ENCODE data around the gene ABCA1.

ABCA1 gene

DNA sequence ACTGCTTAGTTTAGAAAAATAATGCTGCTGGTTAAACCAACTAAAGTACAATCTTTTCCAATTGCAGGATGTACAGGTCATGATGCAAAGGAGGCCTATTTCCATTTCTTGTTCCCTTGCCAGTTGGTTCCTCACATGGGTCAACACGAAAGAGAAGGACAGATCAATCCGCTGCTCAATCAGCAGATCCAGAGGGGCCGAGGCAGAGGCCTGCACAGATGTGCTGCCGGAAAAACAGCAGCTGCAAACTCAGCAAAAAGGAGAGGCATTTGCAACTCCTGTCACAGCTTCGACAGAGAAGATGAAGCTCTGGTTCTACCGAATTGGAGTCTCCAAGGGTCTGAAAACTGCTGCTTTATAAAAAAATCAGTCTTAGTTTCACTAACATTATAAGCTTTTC lies 94.3 kb downstream of the ABCA1 start:
- DNase-seq, result no peak

DNA sequence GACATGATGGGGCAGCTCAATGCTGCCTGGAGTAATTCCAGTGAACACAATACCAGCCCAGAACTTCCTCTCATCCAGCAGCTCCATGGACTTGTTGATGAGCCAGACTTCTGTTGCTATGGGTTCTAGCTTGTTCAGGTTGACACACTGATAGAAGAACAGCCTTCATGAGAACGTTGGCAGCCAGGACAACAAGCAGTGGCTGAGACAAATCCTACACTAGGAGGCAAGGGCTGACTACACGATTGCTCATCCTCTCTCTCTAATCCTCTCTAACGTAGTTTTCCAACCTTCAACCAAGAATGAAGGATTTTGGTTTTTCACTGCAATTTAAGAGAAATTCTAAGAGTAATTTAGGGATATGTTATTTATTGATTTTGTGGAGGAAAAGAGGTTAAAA lies 96.3 kb downstream of the ABCA1 start:
- no peak for DNase-seq

DNA sequence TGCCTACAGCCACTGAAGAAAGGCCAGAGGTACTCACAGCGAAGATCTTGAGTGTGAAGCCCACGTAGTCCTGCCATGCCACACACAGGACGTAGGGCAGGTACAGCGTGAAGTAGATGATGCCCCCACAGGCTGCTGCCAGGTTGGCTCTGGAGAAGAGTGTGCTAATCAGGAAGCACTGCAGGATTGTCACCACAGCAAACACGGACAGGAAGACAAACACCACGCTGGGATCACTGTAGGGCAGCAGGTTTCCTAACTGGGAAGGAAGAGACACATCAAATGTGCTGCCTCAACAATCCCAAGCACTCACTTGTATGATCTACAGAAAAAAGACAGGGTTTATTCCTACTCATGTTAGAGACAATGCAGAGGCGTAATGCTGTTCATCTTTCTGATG lies 101.0 kb downstream of the ABCA1 start:
- DNase-seq, result no peak

DNA sequence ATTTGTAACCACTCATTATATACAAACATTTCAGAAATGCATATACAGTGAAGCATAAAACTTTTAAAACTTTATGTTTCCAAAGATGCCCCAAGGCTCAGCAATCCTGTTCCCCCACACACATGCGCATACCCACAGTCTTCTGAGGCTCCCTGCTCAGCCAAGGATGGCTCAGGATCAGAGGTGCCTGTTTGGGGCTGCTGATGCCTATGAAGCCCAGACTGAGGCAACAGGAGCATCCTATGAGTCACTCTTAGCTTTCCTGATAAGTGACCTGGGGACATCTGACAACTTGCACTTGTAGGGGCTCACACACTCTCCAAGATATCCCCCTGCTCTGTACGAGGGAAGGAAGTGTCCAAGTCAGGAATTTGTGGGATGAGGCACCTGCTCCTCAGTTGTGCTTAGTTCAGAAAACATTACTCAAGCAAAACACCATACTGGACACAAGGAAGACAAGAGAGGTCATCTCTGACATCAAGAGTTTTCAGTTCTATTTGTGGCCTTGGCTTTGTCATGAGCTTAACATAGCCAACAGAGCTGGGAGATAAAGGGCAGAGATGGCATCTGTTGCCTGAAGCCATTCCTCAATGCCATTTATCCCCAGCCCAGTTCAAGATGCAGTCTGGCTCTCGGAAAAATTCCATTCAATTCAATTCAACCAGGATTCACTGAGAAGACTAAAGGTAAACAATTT lies 101.7 kb downstream of the ABCA1 start:
- no peak for DNase-seq

DNA sequence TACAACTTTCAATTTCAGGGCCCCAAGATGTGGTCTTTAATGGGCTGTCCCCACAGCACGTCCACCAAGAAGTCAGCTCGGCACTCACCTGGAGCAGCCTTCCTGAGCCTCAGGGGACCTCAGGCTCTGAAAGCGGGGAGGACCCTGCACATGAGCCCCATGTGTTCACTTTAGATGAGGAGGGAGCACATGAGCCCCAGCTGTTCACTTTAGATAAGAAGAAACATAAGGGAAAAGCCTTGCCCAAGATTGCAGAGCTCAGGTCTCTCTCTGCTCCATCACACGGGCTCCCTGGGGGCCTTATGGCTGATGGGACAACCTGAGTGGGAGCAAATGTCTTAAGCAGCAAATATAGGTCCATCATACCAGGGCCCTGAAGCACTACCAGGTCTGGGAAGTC lies 107.6 kb downstream of the ABCA1 start:
- DNase-seq, result no peak

DNA sequence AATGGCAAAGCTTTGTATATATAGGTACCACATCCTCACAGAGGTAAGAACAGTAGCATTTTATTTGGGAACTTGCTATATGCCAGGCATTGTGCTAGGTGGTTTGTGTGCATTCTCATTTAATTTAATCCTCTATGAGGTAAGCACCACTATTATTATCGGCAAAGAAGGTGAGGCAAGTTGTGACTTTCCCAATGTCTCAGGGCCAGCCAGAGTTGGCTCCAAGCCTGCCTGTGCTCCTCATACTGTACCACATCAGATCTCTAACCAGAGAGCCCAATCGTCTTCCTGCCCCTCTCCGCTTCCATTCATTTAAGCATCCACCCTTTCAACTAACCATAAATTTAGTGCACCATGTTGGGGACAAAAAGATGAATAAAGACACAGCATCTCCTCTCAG lies 108.9 kb downstream of the ABCA1 start:
- no peak for DNase-seq

DNA sequence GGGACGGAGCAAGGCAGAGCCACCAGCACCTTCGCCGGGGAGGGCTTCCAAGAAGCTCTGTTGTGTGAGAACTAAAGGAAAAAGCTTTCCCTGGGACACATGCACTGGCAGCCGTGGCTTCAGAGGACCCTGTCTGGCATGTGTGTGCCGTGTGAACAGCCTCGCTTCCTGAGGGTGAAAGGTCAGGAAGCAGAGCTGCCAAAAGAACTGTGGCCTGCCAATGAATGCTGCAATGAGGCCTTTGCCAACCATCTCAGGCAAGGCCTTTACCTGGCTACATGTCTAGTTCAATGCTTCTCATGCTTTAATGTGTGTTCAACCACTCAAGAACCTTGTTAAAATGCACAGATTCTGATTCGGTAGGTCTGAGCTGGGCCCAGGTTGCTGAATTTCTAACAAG lies 110.5 kb downstream of the ABCA1 start:
- no peak for DNase-seq

DNA sequence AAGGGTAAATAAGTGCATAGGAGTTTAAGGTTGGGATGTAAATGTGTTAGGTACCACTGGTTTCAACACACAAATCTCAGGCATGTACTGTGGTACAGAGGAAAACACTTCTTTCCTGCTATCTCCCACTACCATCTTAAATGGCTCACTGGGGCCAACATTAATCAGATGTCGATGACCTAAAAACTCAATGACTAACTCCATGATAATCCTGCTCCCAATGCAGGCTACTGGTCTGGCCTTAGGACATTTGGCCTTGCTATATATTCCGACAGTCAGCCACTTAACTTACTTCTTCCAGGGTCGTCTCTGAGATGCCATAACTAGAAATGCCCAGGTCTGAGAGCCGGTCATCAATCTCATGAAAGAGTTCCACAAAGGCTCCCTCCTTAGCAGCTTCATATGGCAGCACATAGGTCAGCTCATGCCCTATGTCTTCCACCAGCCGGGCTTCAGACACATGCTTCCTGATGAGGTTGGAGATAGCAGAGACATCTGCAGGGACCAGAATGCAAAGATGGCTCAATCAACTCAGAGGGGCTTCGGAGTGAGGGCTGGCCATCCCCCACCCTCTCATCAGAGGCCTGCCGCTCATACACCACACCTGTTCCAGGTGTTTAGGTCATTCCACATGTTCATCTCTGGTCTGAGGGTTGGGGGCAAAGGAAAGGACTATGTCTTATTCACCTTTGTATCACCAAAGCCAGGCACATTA lies 111.9 kb downstream of the ABCA1 start:
- no peak for DNase-seq

DNA sequence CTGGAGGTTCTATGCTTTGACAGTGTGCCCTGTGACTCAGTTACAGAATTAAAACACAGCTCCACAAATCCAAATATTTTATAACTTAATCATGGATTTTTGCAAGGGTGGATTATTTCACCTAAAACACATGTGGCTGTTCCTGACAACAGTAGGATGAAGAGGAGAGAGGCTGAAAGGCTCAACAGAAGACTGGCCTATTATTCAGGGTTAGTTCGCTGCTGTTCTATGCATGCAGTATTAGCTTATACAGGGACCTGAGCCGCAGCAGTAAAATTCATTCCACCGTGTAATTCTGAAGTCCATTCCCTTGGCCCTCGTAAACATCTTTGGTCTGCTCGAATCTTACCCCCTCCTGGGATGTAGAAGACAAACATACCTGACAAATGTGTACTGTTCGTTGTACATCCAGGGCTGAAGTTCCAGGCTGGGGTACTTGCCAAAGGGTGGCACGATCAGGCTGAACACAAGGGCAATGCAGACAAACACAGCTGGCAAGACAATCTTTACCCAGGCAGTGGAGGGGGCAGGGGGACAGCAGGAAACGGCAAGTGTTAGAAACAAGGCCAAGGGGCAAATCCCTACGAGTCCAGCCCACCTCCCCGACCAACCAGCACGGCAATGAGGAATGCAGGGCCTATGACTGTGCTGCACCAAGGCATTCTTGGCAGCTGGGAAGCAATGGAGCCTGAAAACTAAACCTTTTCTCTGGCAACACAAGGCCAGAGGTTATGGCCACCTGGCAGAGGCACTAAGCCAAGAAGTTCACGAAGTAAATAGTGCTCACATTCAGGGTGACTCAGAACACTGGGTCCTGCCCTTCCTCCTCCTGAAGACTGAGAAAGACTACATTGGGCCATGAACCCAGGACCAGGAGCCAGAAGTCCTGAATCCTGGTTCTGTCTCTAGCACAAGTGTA lies 117.3 kb downstream of the ABCA1 start:
- no peak for DNase-seq

DNA sequence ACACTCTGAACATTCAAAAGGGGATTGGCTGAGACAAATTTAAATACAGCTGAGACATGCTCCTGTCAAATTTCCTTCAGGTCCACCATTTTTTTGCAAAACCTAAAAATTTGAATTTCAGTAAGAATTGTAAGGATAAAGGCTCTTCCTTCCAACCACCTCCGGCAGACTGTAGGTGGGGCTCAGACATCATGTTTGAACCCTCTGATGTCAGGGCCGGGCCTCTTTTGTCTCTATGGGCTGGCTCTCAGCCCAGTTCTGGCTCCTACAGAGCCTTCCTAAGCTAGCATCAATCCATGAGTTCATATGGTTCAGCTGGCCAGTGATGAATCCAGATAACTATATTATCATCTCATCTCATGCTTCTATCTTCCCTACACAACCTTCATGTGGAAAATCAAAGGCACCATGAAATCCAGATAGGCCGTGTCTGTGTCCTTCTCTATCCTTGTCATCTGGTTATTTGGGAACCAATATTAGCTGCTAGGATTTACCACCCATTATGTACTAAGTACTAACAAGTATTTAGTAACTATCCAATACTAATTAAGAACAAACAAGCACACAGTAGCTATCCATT lies 119.8 kb downstream of the ABCA1 start:
- DNase-seq, result no peak

DNA sequence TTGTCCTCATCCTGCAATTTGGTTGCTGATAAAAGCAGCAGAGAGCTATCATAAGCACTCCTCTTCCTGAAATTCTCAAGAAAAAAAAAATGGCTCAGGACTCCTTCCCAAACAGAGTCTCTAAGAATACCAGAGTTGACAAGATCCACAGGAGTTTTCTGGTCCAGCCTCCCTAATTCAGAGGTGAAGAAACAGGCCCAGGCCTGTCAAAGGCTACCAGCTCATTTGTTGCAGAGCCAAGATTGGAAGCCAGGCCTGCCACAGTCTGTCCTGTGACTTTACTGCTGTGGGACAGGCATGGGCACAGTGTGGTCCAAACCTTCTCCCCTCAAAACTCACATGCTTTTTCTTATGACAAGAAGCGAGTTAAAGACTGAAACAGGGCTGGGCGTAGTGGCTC lies 122.5 kb downstream of the ABCA1 start:
- no peak for DNase-seq

DNA sequence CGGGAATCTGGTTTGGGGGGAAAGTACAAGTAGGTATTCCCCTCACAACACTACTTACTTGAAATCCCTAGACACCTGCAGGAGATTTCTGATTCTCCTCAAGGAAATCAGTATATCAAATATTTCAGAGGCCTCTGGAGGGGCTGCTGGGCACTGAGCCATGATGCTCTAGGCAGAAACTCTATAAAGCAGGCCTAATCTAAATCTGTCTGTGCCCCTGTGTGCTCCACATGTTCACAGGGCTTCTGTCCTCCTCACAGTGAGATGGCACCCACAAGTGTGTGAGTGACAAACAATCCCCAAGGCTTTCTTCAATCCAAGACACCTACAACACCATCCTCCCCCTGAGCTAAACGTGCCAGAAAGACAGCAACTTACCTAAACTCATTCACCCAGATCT lies 125.0 kb downstream of the ABCA1 start:
- no peak for DNase-seq

DNA sequence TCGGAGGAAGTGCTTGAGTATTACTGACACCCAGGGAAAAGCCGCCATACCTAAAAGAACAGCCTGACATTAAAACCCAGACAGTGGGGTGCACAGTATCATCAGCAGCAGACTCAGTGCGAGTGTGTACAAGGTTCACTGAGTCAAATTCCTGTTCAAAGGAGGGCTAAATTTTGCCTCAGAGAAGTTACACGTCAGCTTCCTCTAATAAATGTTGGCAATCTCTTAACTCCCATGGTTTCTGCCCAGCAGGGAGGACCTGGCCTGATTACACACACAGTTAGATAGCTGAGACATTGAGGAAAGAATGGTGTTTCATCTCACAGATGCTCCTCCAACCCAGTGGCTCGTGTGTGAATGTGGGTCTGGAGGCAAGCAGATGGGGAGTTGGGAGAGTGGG lies 125.8 kb downstream of the ABCA1 start:
- DNase-seq, result no peak

DNA sequence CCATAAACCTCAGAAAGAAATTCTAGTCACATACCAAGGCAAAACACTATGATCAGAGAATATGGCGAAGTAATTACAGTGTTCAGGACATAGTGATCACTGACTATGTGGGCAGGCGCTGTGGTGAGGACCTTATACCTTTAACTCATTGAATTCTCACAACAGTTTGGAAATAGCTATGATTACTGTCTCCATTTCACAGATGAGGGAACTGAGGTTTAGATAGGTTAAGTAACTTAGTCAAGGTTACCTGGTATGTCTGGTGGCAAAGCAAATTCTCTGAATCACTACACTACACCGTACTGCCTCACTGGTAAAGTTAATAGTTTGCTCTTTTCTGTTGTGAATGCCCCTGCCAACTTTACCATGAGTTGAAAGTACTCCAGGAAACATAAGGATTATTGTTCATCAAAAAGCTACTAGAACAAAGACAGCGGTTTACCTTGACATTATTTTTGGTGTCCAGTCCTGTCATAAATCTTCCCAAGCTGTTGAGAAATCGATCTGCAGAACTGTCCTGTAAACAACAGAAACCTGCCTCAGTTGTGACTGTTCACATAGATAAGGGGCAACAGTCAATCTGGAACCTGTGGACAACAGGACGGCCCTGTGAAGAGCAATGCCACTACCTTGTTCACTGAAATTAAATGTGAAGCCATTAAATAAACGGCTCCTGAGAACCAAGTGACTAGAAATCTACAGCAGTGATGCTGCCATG lies 127.7 kb downstream of the ABCA1 start:
- no peak for DNase-seq

DNA sequence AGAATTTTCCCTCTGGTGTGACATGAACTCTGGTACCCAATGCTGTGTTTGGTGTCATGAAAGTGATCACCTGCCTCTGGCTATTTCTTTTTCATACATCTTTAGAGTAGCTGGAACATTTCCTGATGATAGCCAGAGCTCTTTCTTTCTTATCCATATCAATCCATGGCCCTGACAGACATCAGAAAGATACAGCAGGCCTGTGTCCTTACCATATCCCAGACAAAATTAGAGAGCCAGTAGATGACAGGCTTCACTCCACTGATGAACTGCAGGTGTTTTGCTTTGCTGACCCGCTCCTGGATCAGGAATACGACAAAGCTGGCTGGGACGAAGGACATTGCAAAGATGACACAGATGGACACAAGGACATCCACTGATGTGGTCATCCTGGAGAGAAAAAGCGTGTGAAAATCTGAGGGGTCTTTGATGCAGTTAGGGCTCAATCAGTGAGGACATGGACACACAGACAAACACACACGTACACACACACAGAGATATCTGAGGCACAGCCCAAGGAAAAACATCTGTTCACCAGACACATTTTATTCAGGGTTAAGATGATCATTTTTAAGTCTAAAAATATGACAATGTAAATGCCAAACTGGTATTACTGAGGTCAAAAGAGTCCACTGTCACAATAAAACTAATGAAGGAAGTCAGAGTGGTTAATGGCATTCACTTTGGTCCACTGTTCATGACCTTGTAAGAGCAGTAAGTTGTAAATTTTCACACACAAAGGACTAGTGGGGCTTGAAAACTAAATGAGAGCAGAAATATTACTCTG lies 129.6 kb downstream of the ABCA1 start:
- DNase-seq, result no peak

DNA sequence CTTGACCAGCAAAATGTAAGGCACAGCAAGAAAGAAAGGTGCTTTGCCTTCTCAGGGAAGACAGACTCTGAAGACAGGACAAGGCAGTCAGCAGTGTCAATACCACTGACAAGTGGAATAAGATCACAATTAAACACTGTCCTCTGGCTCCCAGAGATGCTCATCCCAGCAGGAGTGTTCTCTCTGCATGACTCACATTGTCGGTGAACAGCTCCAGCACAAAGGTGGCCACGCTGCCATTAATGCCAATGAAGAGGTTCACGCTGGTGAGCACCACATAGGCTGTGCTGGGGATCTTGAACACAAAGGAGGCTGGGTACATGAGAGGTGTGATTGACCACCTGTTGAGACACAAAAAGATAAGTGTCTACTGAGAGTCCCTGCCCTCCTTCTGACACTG lies 132.1 kb downstream of the ABCA1 start:
- no peak for DNase-seq

DNA sequence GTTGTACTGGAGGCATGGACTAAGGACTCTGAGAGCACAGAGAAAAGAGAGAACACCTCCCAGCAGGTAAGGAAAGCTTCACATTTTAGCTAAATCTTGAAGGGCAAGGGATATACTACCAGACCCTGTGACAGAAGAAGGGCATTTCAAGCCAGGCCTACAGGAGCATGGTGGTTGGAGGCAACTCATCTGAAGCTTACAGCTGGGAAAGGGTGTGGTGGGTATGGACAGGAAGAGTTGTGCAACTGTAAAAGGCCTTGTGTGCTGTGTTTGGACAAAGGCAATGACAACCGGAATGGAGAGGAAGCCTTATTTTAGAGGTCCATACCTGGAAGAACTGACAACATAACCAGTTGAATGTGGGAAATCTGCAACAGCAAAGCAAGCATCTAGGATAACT lies 132.9 kb downstream of the ABCA1 start:
- no peak for DNase-seq

DNA sequence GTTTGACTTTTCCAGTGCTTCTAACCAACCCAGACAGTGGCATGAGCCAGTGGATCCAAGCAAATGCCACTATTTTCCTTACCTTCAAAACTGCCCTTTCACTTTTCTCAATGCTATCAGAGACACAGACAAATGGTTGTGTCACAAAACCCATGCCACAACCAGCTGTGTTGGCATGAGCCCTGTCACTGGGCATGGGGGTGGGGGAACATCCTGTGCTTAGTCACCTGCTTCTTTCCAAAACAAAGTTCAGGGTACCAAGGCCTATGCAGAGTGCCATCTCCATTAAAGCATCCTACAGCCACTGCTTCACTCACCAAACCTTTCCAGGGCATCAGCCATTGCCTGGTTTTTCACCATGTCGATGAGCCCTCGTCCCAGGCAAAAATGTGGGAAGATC lies 133.9 kb downstream of the ABCA1 start:
- DNase-seq, result no peak

DNA sequence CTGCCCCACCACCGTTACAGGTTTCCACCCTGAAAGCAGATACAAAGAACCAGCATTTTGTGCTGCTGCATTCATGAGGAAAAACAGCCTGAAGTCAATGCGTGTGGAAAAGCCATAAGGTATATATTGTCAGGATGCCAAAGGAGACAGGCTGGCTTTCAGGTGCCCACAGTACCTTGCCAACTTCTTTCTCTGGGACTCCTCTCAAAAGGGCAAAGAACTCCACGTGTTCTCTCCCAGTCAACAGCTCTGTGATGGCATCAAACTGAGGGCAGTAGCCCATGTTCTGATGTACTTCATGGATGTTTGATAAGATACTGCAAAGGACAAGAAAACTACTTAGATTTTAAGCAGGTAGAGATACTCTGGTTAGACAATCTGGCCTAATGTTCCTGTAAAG lies 139.7 kb downstream of the ABCA1 start:
- no peak for DNase-seq

DNA sequence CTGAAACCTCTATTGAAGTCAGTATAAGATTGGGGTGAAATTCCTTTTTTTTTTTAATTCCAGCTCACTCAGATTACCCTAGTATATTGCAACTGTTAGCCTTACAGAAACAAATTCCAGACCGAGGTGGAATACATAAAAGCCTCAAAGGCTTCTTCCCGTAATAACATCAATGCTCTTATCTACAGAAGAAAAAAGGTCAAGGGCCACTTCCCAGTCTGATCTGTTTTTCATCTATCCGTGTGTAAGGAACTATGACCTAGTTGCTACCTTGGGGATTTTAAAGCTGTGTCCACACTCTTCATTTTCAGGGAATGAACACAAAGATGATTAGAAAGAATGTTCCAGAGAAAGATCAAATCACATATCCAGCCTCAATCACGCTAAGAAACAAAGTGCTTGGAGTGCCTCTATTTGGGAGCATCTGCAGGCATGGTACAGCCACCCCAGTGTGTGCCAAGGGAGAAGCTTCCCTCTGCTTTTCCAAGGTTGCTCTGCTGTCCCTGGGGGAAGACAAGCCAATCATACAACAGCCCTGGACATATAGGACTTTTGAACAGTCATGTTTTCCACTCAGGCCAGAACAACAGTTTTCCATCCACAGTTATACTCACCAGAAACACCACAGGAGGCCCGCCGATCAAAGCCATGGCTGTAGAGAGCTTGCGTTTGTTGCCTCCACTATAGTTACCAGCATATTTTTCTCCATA lies 140.5 kb downstream of the ABCA1 start:
- DNase-seq, result no peak

DNA sequence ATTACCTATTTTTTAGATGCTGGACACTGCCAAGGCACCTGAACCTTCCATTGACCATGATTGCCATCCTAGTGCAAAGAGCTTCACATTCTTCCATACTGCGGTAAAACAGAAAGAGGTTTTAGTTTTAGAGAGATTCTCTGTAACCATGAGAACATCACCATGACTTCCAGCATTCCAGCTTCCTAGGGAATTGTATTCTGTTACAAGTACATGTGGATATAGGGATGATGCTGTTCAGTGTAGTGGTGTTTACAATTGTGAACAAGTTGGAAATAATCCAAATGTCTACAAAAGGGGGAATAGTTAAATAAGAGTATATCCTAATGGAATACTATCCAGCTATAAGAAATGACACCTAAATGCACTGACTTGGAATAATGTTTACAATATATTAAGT lies 141.7 kb downstream of the ABCA1 start:
- no peak for DNase-seq
